ENCODE results near the gene FBXO3. TPM values are rescaled to one million over a fixed set of nuclear protein-coding genes. Genes with fewer than 3 reads are reported as not detected.

The FBXO3 gene
- total RNA-seq, 2 experiments from 2014 or later = 12.1 to 21.3 TPM

DNA sequence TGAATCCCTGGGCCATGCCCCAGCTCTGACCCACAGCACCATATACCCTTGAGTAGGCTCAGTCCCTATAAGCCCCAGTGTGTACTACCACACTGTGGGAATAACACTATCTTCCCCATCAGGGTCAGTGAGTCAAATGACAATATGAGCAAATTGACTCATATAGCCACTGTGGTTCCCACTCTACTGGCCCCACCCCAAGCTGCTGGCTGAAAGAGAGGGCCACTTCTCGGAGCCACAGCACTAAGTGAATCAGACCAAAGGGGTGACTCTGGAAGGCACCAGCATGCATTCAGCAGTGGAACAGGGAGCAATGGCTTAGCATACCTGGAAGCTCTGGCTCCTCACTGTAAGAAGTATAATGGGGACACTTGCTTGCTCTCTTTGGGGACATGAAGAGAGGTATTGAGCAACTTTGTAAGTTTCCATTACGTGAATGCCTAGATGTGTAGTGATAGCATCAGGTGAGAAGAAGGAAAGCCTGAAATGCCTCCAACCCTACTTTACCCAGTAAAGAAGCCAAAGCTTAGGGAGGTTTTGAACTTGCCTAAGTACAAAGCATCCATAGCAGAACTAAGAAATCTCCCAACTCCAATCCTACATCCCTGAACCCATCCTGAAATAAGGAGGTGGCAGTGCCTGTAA lies 51.6 kb downstream of the FBXO3 start:
- Histone ChIP-seq H3K9me3 (ENCODE audit: low read length) (no peaks in the 10 kb centered on the region), H3K27ac (ENCODE audit: low read depth, low read length, poor library complexity, severe bottlenecking) (no peak overlapping the region), H4K20me1 (ENCODE audit: insufficient read depth, low read length) (no peaks in the 10 kb centered on the region), H2AFZ (ENCODE audit: low read length) (no peak overlapping the region), H3K4me3 (ENCODE audit: low read depth, low read length, poor library complexity, severe bottlenecking) (no peak overlapping the region), H3K4me2 (ENCODE audit: low read length) (no peak overlapping the region), H3K36me3 (ENCODE audit: insufficient read depth, low read length) (peaks cover 7% of the 10 kb centered on the region; the same call in 1 of the 2 replicates), H3K4me1 (ENCODE audit: insufficient read depth, low read length, poor library complexity, severe bottlenecking) (no peaks in the 10 kb centered on the region), H3K79me2 (ENCODE audit: insufficient read depth, low read depth, low read length) (no peaks in the 10 kb centered on the region), H3K9me2 (ENCODE audit: insufficient read depth, low read length) (no peaks in the 10 kb centered on the region)
- POLR2A ChIA-PET = no interaction called here
- intact Hi-C loops (cut with micrococcal nuclease; ENCODE audit: unreplicated experiment) = no loop called here
- TF ChIP-seq EZH2phosphoT487 (IDR thresholded peaks at IDR 0.05; ENCODE audit: borderline replicate concordance, low read depth, low read length) = no peak
- TF ChIP-seq, protein P1, sequence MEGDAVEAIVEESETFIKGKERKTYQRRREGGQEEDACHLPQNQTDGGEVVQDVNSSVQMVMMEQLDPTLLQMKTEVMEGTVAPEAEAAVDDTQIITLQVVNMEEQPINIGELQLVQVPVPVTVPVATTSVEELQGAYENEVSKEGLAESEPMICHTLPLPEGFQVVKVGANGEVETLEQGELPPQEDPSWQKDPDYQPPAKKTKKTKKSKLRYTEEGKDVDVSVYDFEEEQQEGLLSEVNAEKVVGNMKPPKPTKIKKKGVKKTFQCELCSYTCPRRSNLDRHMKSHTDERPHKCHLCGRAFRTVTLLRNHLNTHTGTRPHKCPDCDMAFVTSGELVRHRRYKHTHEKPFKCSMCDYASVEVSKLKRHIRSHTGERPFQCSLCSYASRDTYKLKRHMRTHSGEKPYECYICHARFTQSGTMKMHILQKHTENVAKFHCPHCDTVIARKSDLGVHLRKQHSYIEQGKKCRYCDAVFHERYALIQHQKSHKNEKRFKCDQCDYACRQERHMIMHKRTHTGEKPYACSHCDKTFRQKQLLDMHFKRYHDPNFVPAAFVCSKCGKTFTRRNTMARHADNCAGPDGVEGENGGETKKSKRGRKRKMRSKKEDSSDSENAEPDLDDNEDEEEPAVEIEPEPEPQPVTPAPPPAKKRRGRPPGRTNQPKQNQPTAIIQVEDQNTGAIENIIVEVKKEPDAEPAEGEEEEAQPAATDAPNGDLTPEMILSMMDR (conservative IDR thresholded peaks at IDR 0.05; ENCODE audit: low read length) = no peak
- DNase-seq (ENCODE audit: low spot score) = no peak
- CTCF ChIA-PET (ENCODE audit: unreplicated experiment) = interaction anchor here (1.1 kb wide), 1 partner anchor 20 kb away, joined by 4 read pairs; no protein-coding TSS in a partner anchor
- no TSS peak for BruUV-seq (replicated peaks)

DNA sequence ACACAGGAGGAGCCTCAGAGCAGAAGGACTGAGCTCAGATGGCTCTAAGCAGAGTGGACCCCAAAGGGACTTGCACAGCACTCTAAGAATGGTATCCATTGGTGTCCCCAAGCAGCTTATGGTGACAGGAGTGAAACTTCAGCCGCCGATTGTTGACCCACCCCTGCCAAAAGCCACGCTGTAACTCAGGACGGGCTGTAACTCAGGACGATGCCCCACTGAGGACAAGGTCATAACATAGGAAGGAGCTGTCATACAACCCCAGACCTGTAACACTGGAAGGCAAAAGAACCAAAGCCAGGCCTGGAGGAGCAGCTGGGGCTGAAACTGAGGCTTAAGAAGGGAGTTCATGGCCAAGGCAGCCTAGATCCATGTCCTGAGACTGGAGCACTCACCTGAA lies 52.3 kb downstream of the FBXO3 start:
- BruUV-seq (replicated peaks) = no TSS peak
- Histone ChIP-seq H3K4me1 (ENCODE audit: insufficient read depth, low read length, poor library complexity, severe bottlenecking) (no peaks in the 10 kb centered on the region), H3K27ac (ENCODE audit: low read depth, low read length, poor library complexity, severe bottlenecking) (no peak overlapping the region), H4K20me1 (ENCODE audit: insufficient read depth, low read length) (no peaks in the 10 kb centered on the region), H3K9me2 (ENCODE audit: insufficient read depth, low read length) (no peaks in the 10 kb centered on the region), H3K4me3 (ENCODE audit: low read depth, low read length, poor library complexity, severe bottlenecking) (no peak overlapping the region), H3K79me2 (ENCODE audit: insufficient read depth, low read depth, low read length) (no peaks in the 10 kb centered on the region), H3K36me3 (ENCODE audit: insufficient read depth, low read length) (peaks cover 7% of the 10 kb centered on the region; the same call in 1 of the 2 replicates), H2AFZ (ENCODE audit: low read length) (no peak overlapping the region), H3K4me2 (ENCODE audit: low read length) (no peak overlapping the region), H3K9me3 (ENCODE audit: low read length) (no peaks in the 10 kb centered on the region)
- POLR2A ChIA-PET = interaction anchor here (0.6 kb wide), 1 partner anchor 596 kb away, joined by 3 read pairs; no protein-coding TSS in a partner anchor
- no peak for TF ChIP-seq EZH2phosphoT487 (IDR thresholded peaks at IDR 0.05; ENCODE audit: borderline replicate concordance, low read depth, low read length)
- CTCF ChIA-PET (ENCODE audit: unreplicated experiment) = interaction anchor here (1.1 kb wide), 1 partner anchor 20 kb away, joined by 4 read pairs; no protein-coding TSS in a partner anchor
- intact Hi-C loops (cut with micrococcal nuclease; ENCODE audit: unreplicated experiment) = no loop called here
- DNase-seq (ENCODE audit: low spot score) = no peak

DNA sequence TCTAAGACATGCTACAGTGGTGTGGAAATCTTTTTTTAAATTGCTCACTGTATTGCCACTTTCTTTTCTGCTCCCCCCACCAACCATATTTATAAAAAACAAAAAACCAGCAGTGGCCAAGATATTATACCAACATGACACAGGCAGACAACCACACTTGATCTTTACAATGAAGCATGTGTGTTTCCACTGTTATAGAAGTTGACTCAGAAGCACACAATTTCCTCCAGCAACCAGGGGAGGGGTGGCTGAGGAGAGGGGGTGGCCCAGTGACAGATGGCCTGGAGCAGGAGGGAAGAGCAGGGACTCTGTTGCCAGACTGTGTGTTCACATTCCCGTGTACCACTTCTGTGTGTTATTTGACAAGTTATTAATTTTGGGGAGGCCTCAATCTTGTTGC lies 52.9 kb downstream of the FBXO3 start:
- no peaks in the 10 kb centered on the region for H3K4me1 ChIP-seq (ENCODE audit: insufficient read depth, low read length, poor library complexity, severe bottlenecking)
- BruUV-seq (replicated peaks) = no TSS peak
- H3K4me3 ChIP-seq (ENCODE audit: low read depth, low read length, poor library complexity, severe bottlenecking) = no peak overlapping the region
- no peaks in the 10 kb centered on the region for H3K9me3 ChIP-seq (ENCODE audit: low read length)
- ChIA-PET CTCF (ENCODE audit: unreplicated experiment) (interaction anchor here (1.1 kb wide), 1 partner anchor 21 kb away, joined by 4 read pairs; no protein-coding TSS in a partner anchor), POLR2A (interaction anchor here (0.6 to 1.1 kb wide), 2 partner anchors 40 to 596 kb away, joined by 3 read pairs; no protein-coding TSS in a partner anchor)
- H3K9me2 ChIP-seq (ENCODE audit: insufficient read depth, low read length) = no peaks in the 10 kb centered on the region
- H3K79me2 ChIP-seq (ENCODE audit: insufficient read depth, low read depth, low read length) = no peaks in the 10 kb centered on the region
- peaks cover 7% of the 10 kb centered on the region; the same call in 1 of the 2 replicates for H3K36me3 ChIP-seq (ENCODE audit: insufficient read depth, low read length)
- H3K4me2 ChIP-seq (ENCODE audit: low read length) = no peak overlapping the region
- no peak for DNase-seq (ENCODE audit: low spot score)
- intact Hi-C loops (cut with micrococcal nuclease; ENCODE audit: unreplicated experiment) = no loop called here
- H2AFZ ChIP-seq (ENCODE audit: low read length) = no peak overlapping the region
- TF ChIP-seq, protein P1 (conservative IDR thresholded peaks at IDR 0.05; ENCODE audit: low read length) = no peak
- TF ChIP-seq EZH2phosphoT487 (IDR thresholded peaks at IDR 0.05; ENCODE audit: borderline replicate concordance, low read depth, low read length) = no peak
- H3K27ac ChIP-seq (ENCODE audit: low read depth, low read length, poor library complexity, severe bottlenecking) = no peak overlapping the region
- H4K20me1 ChIP-seq (ENCODE audit: insufficient read depth, low read length) = no peaks in the 10 kb centered on the region

All from OCI-LY7 (cell line).